Inferior parietal cortex (tissue), 1 donor: Measurements from ENCODE around the gene CDK15.

Experiments
- DNase-seq: peaks from one replicate; pipeline ENCODE4 v3.0.0-alpha.2; 2016; ENCODE audit errors: extremely low spot score

Gene CDK15

GRCh38 chr2:201937343-201937742, 131.0 kb downstream of the CDK15 start:
- no peak for DNase-seq

- no peak for DNase-seq
These were observed 131.9 kb downstream of the CDK15 start for GRCh38 chr2:201938156-201938775.

GRCh38 chr2:201938781-201939180, 132.4 kb downstream of the CDK15 start:
- DNase-seq, result no peak

- DNase-seq, result no peak
These were observed 133.2 kb downstream of the CDK15 start for GRCh38 chr2:201939453-201939941.

GRCh38 chr2:201942531-201942930, 136.2 kb downstream of the CDK15 start:
- DNase-seq, result no peak
